ENCODE data around the gene PRKAR2B.

GRCh38 chr7:107162475-107162874, 118.0 kb downstream of the PRKAR2B start:
- no peak for TF ChIP-seq CTCF (conservative IDR thresholded peaks at IDR 0.05 in 1 of 2, IDR thresholded peaks at IDR 0.05 in 1 of 2; ENCODE audit: low read depth in 1 of 2, low read length in 2 of 2)
- TF ChIP-seq EZH2 (IDR thresholded peaks at IDR 0.05; ENCODE audit: low read length, missing control alignments): no peak
